GM23338 (cell line): ENCODE results near the gene SIRPB2. TPM values are rescaled to one million over a fixed set of nuclear protein-coding genes. Genes with fewer than 3 reads are reported as not detected.

ENCODE experiments used
- ATAC-seq: fragments of 200-7000 bp; cut with Tn5 transposase; 3 replicates; pipeline ENCODE4 v1.9.1; 2020
- DNase-seq: peaks from one replicate; pipeline ENCODE4 v3.0.0-alpha.2; 2015; ENCODE audit warnings: low spot score
- H2AFZ ChIP-seq: fragments of 200-600 bp; sonication (generic); 2 replicates; pipeline ENCODE4 v1.8.0; 2016; ENCODE audit warnings: antibody characterized with exemption, mild to moderate bottlenecking, moderate library complexity
- H3F3A ChIP-seq: fragments of 200-600 bp; sonication (generic); replicated peaks from 2 replicates; pipeline ENCODE4 v1.8.0; 2017; ENCODE audit warnings: antibody characterized with exemption, mixed run types, low read depth
- H3K27ac ChIP-seq: fragments of 200-600 bp; sonication (generic); 2 replicates; pipeline ENCODE4 v1.6.1; 2016; ENCODE audit warnings: low read depth
- H3K27me3 ChIP-seq: fragments of 200-600 bp; sonication (generic); 2 replicates; pipeline ENCODE4 v1.8.0; 2016; ENCODE audit warnings: mild to moderate bottlenecking, mixed run types, moderate library complexity; ENCODE audit not compliant: insufficient read depth
- H3K36me3 ChIP-seq: fragments of 200-600 bp; sonication (generic); 2 replicates; pipeline ENCODE4 v1.8.0; 2016; ENCODE audit warnings: mild to moderate bottlenecking; ENCODE audit not compliant: insufficient read depth
- H3K4me1 ChIP-seq: fragments of 200-600 bp; sonication (generic); 2 replicates; pipeline ENCODE4 v1.8.0; 2016; ENCODE audit warnings: mild to moderate bottlenecking, moderate library complexity; ENCODE audit not compliant: insufficient read depth
- H3K4me2 ChIP-seq: fragments of 200-600 bp; sonication (generic); 2 replicates; pipeline ENCODE4 v1.7.1; 2017; ENCODE audit warnings: mixed run types
- H3K4me3 ChIP-seq: fragments of 200-600 bp; sonication (generic); 2 replicates; pipeline ENCODE4 v1.6.1; 2016; ENCODE audit warnings: mixed run types
- H3K79me2 ChIP-seq: fragments of 200-600 bp; sonication (generic); replicated peaks from 2 replicates; pipeline ENCODE4 v1.8.0; 2017; ENCODE audit warnings: mild to moderate bottlenecking; ENCODE audit not compliant: insufficient read depth
- H3K9me2 ChIP-seq: fragments of 200-600 bp; sonication (generic); 2 replicates; pipeline ENCODE4 v1.8.0; 2017; ENCODE audit not compliant: insufficient read depth
- H4K20me1 ChIP-seq: fragments of 200-600 bp; sonication (generic); replicated peaks from 2 replicates; pipeline ENCODE4 v1.8.0; 2017; ENCODE audit warnings: mild to moderate bottlenecking; ENCODE audit not compliant: insufficient read depth
- H3K27ac Mint-ChIP-seq: 2 replicates; pipeline ENCODE4 v1.8.0; 2020; ENCODE audit warnings: inconsistent platforms, mild to moderate bottlenecking, moderate library complexity, mixed read lengths
- H3K27me3 Mint-ChIP-seq: 3 replicates; pipeline ENCODE4 v1.8.0; 2022; ENCODE audit warnings: low read depth, mild to moderate bottlenecking, moderate library complexity, mixed read lengths, inconsistent platforms; ENCODE audit not compliant: insufficient read depth, poor library complexity
- H3K36me3 Mint-ChIP-seq: 3 replicates; pipeline ENCODE4 v1.8.0; 2021; ENCODE audit warnings: low read depth, mild to moderate bottlenecking, inconsistent platforms, moderate library complexity, mixed read lengths
- H3K4me1 Mint-ChIP-seq: 3 replicates; pipeline ENCODE4 v1.8.0; 2020; ENCODE audit warnings: mild to moderate bottlenecking, inconsistent platforms, mixed read lengths
- H3K4me3 Mint-ChIP-seq: 3 replicates; pipeline ENCODE4 v1.8.0; 2021; ENCODE audit warnings: moderate library complexity, mild to moderate bottlenecking, inconsistent platforms, mixed read lengths
- H3K9me3 Mint-ChIP-seq: 3 replicates; pipeline ENCODE4 v1.8.0; 2020; ENCODE audit warnings: moderate library complexity, mild to moderate bottlenecking, inconsistent platforms, mixed read lengths
- CTCF ChIP-seq, 2 experiments: fragments of 200-600 bp in 1 of 2; sonication (generic) in 1 of 2; conservative IDR thresholded peaks; 2 replicates each; pipeline versions ENCODE4 v1.5.1 to v1.6.1; 2016 to 2017; ENCODE audit warnings: antibody characterized with exemption in 2 of 2, low read depth in 2 of 2, mild to moderate bottlenecking in 2 of 2, moderate library complexity in 1 of 2
- ETS1 ChIP-seq: IDR thresholded peaks from 2 replicates; pipeline ENCODE4 v1.6.1; 2016; ENCODE audit warnings: antibody characterized with exemption
- JUNB ChIP-seq: IDR thresholded peaks from one replicate; pipeline ENCODE4 v1.6.1; 2016; ENCODE audit warnings: antibody characterized with exemption; ENCODE audit not compliant: unreplicated experiment
- POLR2AphosphoS5 ChIP-seq: IDR thresholded peaks from 2 replicates; pipeline ENCODE4 v1.6.1; 2016; ENCODE audit warnings: antibody characterized with exemption, low read depth
- STAT1 ChIP-seq: IDR thresholded peaks from one replicate; pipeline ENCODE4 v1.6.1; 2016; ENCODE audit warnings: antibody characterized with exemption; ENCODE audit not compliant: unreplicated experiment
- ZNF462 ChIP-seq: fragments of 250-450 bp; sonication (Bioruptor Pico); IDR thresholded peaks from 2 replicates; pipeline ENCODE4 v1.5.0; 2020; ENCODE audit warnings: mild to moderate bottlenecking, moderate library complexity
- polyA plus RNA-seq: library from polyadenylated mRNA; unstranded; fragments of >200 nt; fragmentation: Nextera tagmentation; extraction: Ambion mirVana; gene quantifications from 2 replicates; pipeline ENCODE4 v1.2.1, GENCODE V29; 2016
- total RNA-seq: library from RNA; depleted of rRNA; stranded (reverse); fragments of >200 nt; shearing (Covaris generic); gene quantifications from 2 replicates; pipeline ENCODE4 v1.2.3, GENCODE V29; 2014

SIRPB2 gene
- total and polyA plus RNA-seq, 2 experiments from 2014 or later, result 0.29 TPM; not detected in 1

GRCh38 chr20:1430004-1430451 lies 61.2 kb downstream of the SIRPB2 start (continued):
- TF ChIP-seq CTCF (conservative IDR thresholded peaks at IDR 0.05; ENCODE audit: low read depth in 2 of 2) (no peak), POLR2AphosphoS5 (no peak), ZNF462 (CRISPR knock-in tag) (no peak)

- H3K4me1 ChIP-seq, result peaks cover 31% of the 10 kb centered on the region
- no peak overlapping the region for H3K4me3 ChIP-seq
- no peaks in the 10 kb centered on the region for H4K20me1 ChIP-seq
- DNase-seq (no peak), ATAC-seq (no peak)
- H3K9me2 ChIP-seq, result peaks cover 4% of the 10 kb centered on the region; the same call in 1 of the 2 replicates
- no peak overlapping the region for H3K4me2 ChIP-seq
- no peak overlapping the region for H3K27ac Mint-ChIP-seq
- H3K36me3 ChIP-seq, result no peaks in the 10 kb centered on the region; the same call in 1 of the 2 replicates
- H3K4me3 Mint-ChIP-seq, result no peak overlapping the region
- H3K27me3 Mint-ChIP-seq, result peaks cover 10% of the 10 kb centered on the region
- peaks cover 37% of the 10 kb centered on the region for H3K9me3 Mint-ChIP-seq
- TF ChIP-seq STAT1, result no peak
- TF ChIP-seq POLR2AphosphoS5, result no peak
- TF ChIP-seq JUNB, result no peak
- TF ChIP-seq ETS1, result no peak
- no peak overlapping the region for H2AFZ ChIP-seq
- no peaks in the 10 kb centered on the region for H3K79me2 ChIP-seq
- H3K4me1 Mint-ChIP-seq, result peaks cover 49% of the 10 kb centered on the region
- H3F3A ChIP-seq, result peaks cover 3% of the 10 kb centered on the region; the same call in 1 of the 2 replicates
- H3K27me3 ChIP-seq, result no peaks in the 10 kb centered on the region
- peaks cover 26% of the 10 kb centered on the region for H3K36me3 Mint-ChIP-seq
- H3K27ac ChIP-seq, result no peak overlapping the region
Observed at GRCh38 chr20:1429143-1429728, 62.0 kb downstream of the SIRPB2 start.
